Renal pelvis (tissue), 4 donors: ENCODE data around the gene TRAPPC12. TPM values are rescaled to one million over a fixed set of nuclear protein-coding genes. Genes with fewer than 3 reads are reported as not detected.
"Not testable (repeated sequence)": the region's sequence is repeated elsewhere in the genome, so short reads cannot be mapped to it uniquely, and the experiment has no call there.

Source experiments
- DNase-seq: peaks from one replicate; pipeline ENCODE4 v3.0.0-alpha.2; 2013
- polyA plus RNA-seq, 3 donors: library from polyadenylated mRNA; unstranded; fragments of 120-200 nt; gene quantifications; one replicate each; pipeline ENCODE4 v1.2.1, GENCODE V29; 2013; ENCODE audit not compliant: insufficient read length in 3 of 3

TRAPPC12 gene
- polyA plus RNA-seq, 3 donors: 73.6 to 110 (median 95.8) TPM

- DNase-seq: no peak
Observed at GRCh38 chr2:3498783-3499394, 119.4 kb downstream of the TRAPPC12 start.

- DNase-seq: no peak
Observed at GRCh38 chr2:3500326-3500899, 120.9 kb downstream of the TRAPPC12 start.

GRCh38 chr2:3503046-3503445 is 123.6 kb downstream of the TRAPPC12 start:
- DNase-seq: no peak

GRCh38 chr2:3503483-3503882 is 124.0 kb downstream of the TRAPPC12 start:
- DNase-seq: no peak

- no peak for DNase-seq
Observed at GRCh38 chr2:3504741-3505140, 125.2 kb downstream of the TRAPPC12 start.

- no peak for DNase-seq
Observed at GRCh38 chr2:3505771-3506170, 126.3 kb downstream of the TRAPPC12 start.

GRCh38 chr2:3512086-3512485 is 132.6 kb downstream of the TRAPPC12 start:
- no peak for DNase-seq

- DNase-seq: no peak
Observed at GRCh38 chr2:3513026-3513810, 133.7 kb downstream of the TRAPPC12 start.

- DNase-seq: not testable (repeated sequence)
Observed at GRCh38 chr2:3515438-3515837, 135.9 kb downstream of the TRAPPC12 start.

GRCh38 chr2:3516831-3517230 is 137.3 kb downstream of the TRAPPC12 start:
- DNase-seq: no peak

GRCh38 chr2:3517948-3518495 is 138.5 kb downstream of the TRAPPC12 start:
- no peak for DNase-seq

GRCh38 chr2:3518496-3519254 is 139.2 kb downstream of the TRAPPC12 start:
- peak; percentile 97 for DNase-seq

- peak; percentile 70 for DNase-seq
Observed at GRCh38 chr2:3519255-3520205, 140.0 kb downstream of the TRAPPC12 start, which contains the start of gene ADI1. ADI1 (minus strand) TSS chr2:3519531; CDS start chr2:3519487, 44 bp downstream.

GRCh38 chr2:3520591-3520990 is 141.1 kb downstream of the TRAPPC12 start:
- no peak for DNase-seq

- DNase-seq: no peak
Observed at GRCh38 chr2:3522961-3523421, 143.5 kb downstream of the TRAPPC12 start.

- DNase-seq: no peak
Observed at GRCh38 chr2:3523551-3524041, 144.1 kb downstream of the TRAPPC12 start.

GRCh38 chr2:3526871-3527270 is 147.4 kb downstream of the TRAPPC12 start:
- DNase-seq: no peak

- DNase-seq: no peak
Observed at GRCh38 chr2:3527886-3528785, 148.6 kb downstream of the TRAPPC12 start.
